Fibroblast of skin of right biceps (primary cell): Measurements from ENCODE around the gene MAP7D3.
A peak's percentile ranks its signal among the peaks of the same experiment; 100 is the strongest.
"Not testable (repeated sequence)": the region's sequence is repeated elsewhere in the genome, so short reads cannot be mapped to it uniquely, and the experiment has no call there.

ENCODE experiments used
- DNase-seq: peaks from one replicate; pipeline ENCODE4 v3.0.0-alpha.2; 2013

Gene MAP7D3

GRCh38 chrX:136251041-136251991 is at the start of gene MAP7D3:
Gene MAP7D3, minus strand, starts transcription at chrX:136251400. Its CDS starts 42 bp downstream, at chrX:136251358.
- DNase-seq: peak; percentile 63

- not testable (repeated sequence) for DNase-seq
Measured at GRCh38 chrX:136300721-136301120, 49.5 kb upstream of the MAP7D3 start, which contains the start of gene ADGRG4. Gene ADGRG4, plus strand, starts transcription at chrX:136300963. Its CDS starts 7,815 bp downstream, at chrX:136308778.

DNA sequence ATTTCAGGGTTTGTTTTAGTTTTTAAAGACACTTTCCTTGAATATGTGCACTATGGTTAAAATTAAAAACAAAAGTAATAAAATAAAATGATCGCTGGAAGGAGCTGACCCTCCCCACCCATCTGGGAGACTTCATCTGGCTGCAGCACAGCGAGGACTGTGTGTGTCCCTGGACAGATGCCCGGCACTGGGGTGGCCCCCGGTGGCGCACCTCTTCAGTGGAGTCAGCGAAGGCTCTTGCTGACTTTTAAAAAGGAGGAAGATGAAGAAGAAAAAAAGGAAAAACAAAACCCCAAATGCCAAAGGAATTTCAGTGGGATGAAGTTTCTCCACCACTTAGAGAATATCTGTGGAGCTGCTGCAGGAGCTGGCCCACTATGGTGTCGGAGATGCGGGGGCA is 44.2 kb upstream of the MAP7D3 start:
- DNase-seq: no peak

GRCh38 chrX:136292656-136293055 is 41.5 kb upstream of the MAP7D3 start:
- no peak for DNase-seq

GRCh38 chrX:136291824-136292223 is 40.6 kb upstream of the MAP7D3 start:
- DNase-seq: no peak

DNA sequence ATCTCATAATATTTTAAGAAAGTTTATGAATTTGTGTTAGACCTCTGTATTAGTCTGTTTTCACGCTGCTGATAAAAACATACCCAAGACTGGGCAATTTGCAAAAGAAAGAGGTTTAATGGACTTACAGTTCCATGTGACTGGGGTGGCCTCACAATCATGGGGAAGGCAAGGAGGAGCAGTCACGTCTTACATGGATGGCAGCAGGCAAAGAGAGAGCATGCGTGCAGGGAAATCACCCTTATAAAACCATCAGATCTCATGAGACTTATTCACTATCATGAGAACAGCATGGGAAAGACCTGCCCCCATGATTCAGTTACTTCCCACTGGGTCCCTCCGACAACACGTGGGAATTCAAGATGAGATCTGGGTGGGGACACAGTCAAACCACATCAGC is 35.2 kb upstream of the MAP7D3 start:
- DNase-seq: not testable (repeated sequence)

DNA sequence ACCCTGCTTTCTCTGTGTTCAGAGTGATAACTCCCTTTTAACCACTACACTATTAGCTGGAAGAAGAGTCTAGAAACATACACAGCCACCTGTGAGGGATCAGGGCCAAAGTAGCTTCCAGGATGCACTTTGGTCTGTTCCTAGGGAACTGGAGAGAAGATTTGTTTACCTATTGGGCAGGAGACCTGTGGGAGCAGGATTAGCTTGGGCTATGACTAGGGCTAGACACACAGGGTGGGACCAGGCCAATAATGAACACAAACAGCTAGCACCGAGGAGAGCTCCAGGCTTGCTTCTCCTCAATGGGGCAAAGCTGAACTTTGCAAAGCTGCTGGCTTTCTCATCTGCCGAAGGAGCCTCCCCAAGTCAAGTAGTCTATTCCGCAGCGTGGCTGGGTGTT is 24.4 kb upstream of the MAP7D3 start:
- no peak for DNase-seq

GRCh38 chrX:136273986-136274385 is 22.8 kb upstream of the MAP7D3 start:
- no peak for DNase-seq

DNA sequence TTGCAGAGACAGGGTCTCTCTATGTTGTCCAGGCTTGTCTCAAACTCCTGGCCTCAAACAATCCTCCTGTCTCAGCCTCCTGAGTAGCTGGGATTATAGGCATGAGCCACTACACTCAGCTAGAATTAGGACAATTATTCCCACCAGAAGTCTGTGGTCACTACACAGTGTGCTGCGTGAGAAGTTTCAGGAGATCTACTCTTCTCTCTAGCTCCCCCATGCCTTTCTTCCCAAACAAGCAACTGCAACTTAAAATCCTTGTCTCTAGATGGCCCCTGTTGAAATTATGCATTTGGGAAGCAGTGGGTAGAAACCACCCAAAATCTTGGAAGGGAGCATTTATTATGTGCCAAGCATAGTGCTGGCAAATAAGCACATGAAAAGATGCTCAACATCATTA is 21.1 kb upstream of the MAP7D3 start:
- DNase-seq: no peak

GRCh38 chrX:136271300-136271699 is 20.1 kb upstream of the MAP7D3 start:
- no peak for DNase-seq

DNA sequence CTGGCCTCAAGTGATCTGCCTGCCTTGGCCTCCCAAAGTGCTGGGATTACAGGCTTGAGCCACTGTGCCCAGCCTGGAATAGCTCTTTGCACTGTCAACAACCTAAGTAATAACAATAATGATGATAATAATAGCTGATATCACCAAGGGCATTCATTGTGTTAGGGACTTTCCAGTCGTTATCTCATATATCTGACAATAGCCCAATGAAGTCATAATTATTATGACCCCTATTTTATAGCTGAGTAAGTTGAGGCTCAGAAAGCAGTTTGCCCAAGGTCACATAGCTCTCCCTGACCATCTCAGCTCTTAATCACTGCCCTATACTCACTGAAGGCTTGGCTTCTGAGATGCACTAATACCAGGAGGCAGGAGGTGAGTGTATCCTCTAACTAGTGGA is 18.7 kb upstream of the MAP7D3 start:
- DNase-seq: no peak

- peak; percentile 42 for DNase-seq
Measured at GRCh38 chrX:136268051-136269048, 17.1 kb upstream of the MAP7D3 start.

DNA sequence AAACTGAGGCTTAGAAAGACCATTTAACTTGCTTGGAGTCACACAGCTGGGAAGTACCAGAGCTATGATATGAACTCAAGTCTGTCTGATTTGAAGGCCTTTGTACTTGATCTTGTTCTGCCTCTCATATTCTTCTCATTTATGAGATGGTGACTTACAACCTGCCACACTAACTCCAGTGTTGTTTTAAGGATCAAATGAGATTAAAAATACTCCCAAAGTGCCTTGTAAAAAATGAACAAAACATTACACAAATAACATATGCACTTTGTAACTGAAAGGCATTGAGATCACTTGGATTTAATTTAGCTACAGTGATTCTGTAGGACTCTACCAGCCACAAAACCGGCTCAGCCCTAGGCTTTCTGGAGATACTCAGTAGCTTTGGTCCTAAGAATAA is 15.6 kb upstream of the MAP7D3 start:
- no peak for DNase-seq

- peak; percentile 39 for DNase-seq
Measured at GRCh38 chrX:136262812-136263315, 11.7 kb upstream of the MAP7D3 start.

GRCh38 chrX:136262243-136262642 is 11.0 kb upstream of the MAP7D3 start:
- DNase-seq: no peak

DNA sequence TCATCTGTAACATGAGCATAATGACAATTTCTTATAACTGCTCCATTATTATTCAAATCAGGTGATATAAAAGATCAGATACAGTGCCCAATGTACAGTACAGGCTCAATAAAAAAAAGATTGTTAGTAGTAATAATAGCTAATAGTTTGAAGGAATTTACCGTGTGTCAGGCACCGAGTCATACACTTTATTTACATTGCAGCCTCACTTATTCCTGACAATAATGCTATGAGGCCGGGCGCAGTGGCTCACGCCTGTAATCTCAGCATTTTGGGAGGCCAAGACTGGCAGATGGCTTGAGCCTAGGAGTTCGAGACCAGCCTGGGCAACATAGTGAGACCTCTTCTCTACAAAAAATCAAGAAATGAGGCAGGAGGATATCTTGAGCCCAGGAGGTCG is 10.1 kb upstream of the MAP7D3 start:
- peak; percentile 61 for DNase-seq

- DNase-seq: peak; percentile 97
Measured at GRCh38 chrX:136260776-136261175, 9.6 kb upstream of the MAP7D3 start.

- DNase-seq: peak; percentile 89
Measured at GRCh38 chrX:136259543-136259942, 8.3 kb upstream of the MAP7D3 start.

- DNase-seq: no peak
Measured at GRCh38 chrX:136258951-136259350, 7.8 kb upstream of the MAP7D3 start.

DNA sequence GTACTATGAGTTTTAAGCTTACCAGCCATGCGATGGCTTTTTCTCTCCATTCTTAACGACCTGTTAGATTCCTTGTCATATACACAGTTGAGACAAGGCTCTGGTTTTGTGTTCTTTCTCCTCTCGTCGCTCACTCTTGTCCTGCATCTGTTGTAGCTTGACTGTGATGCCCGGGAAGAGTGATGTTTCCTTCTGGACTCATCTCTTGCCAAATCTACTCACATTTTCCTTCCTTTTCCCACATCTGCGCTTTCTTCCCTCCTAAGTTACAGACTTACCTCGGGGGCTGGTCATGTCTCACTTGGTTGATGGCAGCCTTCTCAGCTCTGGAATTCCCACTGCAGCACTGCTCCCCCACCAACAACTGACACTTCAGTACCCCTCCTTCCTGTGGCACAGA is 4.8 kb upstream of the MAP7D3 start:
- DNase-seq: no peak

DNA sequence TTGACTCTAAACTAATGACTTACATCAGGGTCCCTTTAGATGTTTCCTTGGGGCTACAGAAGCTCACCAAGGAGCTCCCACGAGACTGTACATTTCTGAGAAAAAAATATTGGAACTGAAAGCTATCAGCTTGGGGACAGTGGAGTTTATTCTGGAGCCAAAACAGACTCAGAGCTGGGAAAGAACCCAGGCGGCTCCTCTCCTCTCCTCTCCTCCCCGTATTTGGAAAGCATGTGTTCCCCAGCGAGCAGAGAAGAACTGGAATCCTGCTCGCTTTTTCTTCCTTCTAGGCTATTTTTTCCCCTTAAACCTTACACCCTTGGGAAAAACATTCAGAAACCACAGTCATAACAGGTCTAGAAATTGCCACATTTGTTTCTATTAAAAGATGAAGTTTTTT is 4.3 kb upstream of the MAP7D3 start:
- no peak for DNase-seq

DNA sequence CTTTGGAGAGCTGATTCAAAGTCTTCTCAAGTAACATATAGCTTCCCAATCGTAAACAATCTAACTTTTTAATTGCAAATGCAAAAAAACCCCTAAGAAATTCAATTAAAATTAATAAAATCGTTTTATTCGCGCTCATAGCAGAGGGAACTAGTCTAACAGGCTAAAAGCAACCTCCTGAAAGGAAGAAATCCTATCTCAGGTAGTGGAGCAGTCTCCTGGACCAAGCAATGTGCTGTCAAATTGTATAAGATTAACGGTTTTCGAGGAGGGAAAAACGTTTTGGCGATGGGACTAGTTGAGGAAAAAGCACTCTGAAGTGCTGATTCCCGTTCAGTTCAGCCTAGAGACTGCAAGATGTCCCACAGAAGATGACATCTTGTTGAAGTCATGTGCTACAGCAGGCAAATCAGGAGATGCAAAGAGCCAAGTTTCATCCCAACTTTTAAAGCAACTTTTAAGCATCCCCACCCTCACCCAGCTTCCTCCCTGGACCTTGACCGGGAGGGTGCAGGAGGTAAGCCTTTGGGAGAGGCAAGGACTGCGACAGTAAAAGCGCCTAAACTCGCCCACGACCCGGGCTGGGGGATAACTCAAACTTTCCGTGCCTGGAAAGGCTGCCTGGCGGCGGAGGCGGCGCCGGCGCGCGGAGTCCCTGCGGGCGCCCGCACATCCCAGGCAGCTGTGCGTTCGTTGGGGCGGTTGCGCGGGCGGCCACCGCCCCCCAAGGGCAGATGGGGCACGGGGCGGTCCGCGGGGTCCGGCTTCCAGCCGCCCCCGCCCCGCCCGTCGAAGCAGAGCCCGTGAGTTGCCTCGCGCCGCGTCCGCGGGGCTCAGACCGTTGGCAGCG is 784 bp downstream of the MAP7D3 start:
- no peak for DNase-seq
